ENCODE measurements around the gene ABLIM3. TPM values are rescaled to one million over a fixed set of nuclear protein-coding genes. Genes with fewer than 3 reads are reported as not detected.

Gene ABLIM3
- total RNA-seq, 1 donor from 2014 or later = 3.6 TPM

GRCh38 chr5:149299451-149300054, 158.3 kb downstream of the ABLIM3 start:
- H3K4me1 Mint-ChIP-seq (ENCODE audit: unreplicated experiment) = peaks cover 84% of the 10 kb centered on the region
- H3K9me3 Mint-ChIP-seq (ENCODE audit: unreplicated experiment) = no peaks in the 10 kb centered on the region
- TF ChIP-seq CTCF (IDR thresholded peaks at IDR 0.05; ENCODE audit: unreplicated experiment) = no peak
- no peak for DNase-seq (ENCODE audit: low spot score)
- peak overlapping the region; percentile 98 for H3K27ac Mint-ChIP-seq (ENCODE audit: unreplicated experiment)
- peaks cover 40% of the 10 kb centered on the region for H3K36me3 Mint-ChIP-seq (ENCODE audit: low read depth, unreplicated experiment)
- H3K4me3 Mint-ChIP-seq (ENCODE audit: unreplicated experiment) = peak overlapping the region; percentile 86
- peaks cover 12% of the 10 kb centered on the region for H3K27me3 Mint-ChIP-seq (ENCODE audit: unreplicated experiment)

GRCh38 chr5:149300441-149300840, 159.1 kb downstream of the ABLIM3 start:
- Mint-ChIP-seq H3K36me3 (ENCODE audit: low read depth, unreplicated experiment) (peaks cover 48% of the 10 kb centered on the region), H3K27ac (ENCODE audit: unreplicated experiment) (peak overlapping the region; percentile 98), H3K9me3 (ENCODE audit: unreplicated experiment) (no peaks in the 10 kb centered on the region), H3K27me3 (ENCODE audit: unreplicated experiment) (peaks cover 12% of the 10 kb centered on the region), H3K4me3 (ENCODE audit: unreplicated experiment) (no peak overlapping the region), H3K4me1 (ENCODE audit: unreplicated experiment) (peaks cover 85% of the 10 kb centered on the region)
- no peak for DNase-seq (ENCODE audit: low spot score)
- TF ChIP-seq CTCF (IDR thresholded peaks at IDR 0.05; ENCODE audit: unreplicated experiment) = no peak

- peaks cover 15% of the 10 kb centered on the region for H3K27me3 Mint-ChIP-seq (ENCODE audit: unreplicated experiment)
- peak overlapping the region; percentile 42 for H3K27ac Mint-ChIP-seq (ENCODE audit: unreplicated experiment)
- peak overlapping the region; percentile 56 for H3K4me3 Mint-ChIP-seq (ENCODE audit: unreplicated experiment)
- H3K9me3 Mint-ChIP-seq (ENCODE audit: unreplicated experiment) = no peaks in the 10 kb centered on the region
- peaks cover 83% of the 10 kb centered on the region for H3K4me1 Mint-ChIP-seq (ENCODE audit: unreplicated experiment)
- no peak for DNase-seq (ENCODE audit: low spot score)
- TF ChIP-seq CTCF (IDR thresholded peaks at IDR 0.05; ENCODE audit: unreplicated experiment) = no peak
- H3K36me3 Mint-ChIP-seq (ENCODE audit: low read depth, unreplicated experiment) = peaks cover 54% of the 10 kb centered on the region
These were observed 159.9 kb downstream of the ABLIM3 start for GRCh38 chr5:149301049-149301743.

- Mint-ChIP-seq H3K4me1 (ENCODE audit: unreplicated experiment) (peaks cover 80% of the 10 kb centered on the region), H3K4me3 (ENCODE audit: unreplicated experiment) (peak overlapping the region; percentile 56), H3K27me3 (ENCODE audit: unreplicated experiment) (peaks cover 18% of the 10 kb centered on the region), H3K36me3 (ENCODE audit: low read depth, unreplicated experiment) (peaks cover 53% of the 10 kb centered on the region), H3K9me3 (ENCODE audit: unreplicated experiment) (no peaks in the 10 kb centered on the region), H3K27ac (ENCODE audit: unreplicated experiment) (peak overlapping the region; percentile 61)
- DNase-seq (ENCODE audit: low spot score) = no peak
- TF ChIP-seq CTCF (IDR thresholded peaks at IDR 0.05; ENCODE audit: unreplicated experiment) = no peak
These were observed 160.6 kb downstream of the ABLIM3 start for GRCh38 chr5:149301744-149302380.

- H3K4me3 Mint-ChIP-seq (ENCODE audit: unreplicated experiment) = no peak overlapping the region
- DNase-seq (ENCODE audit: low spot score) = no peak
- TF ChIP-seq CTCF (IDR thresholded peaks at IDR 0.05; ENCODE audit: unreplicated experiment) = no peak
- no peaks in the 10 kb centered on the region for H3K9me3 Mint-ChIP-seq (ENCODE audit: unreplicated experiment)
- peaks cover 60% of the 10 kb centered on the region for H3K36me3 Mint-ChIP-seq (ENCODE audit: low read depth, unreplicated experiment)
- no peak overlapping the region for H3K27ac Mint-ChIP-seq (ENCODE audit: unreplicated experiment)
- peaks cover 18% of the 10 kb centered on the region for H3K27me3 Mint-ChIP-seq (ENCODE audit: unreplicated experiment)
- peaks cover 74% of the 10 kb centered on the region for H3K4me1 Mint-ChIP-seq (ENCODE audit: unreplicated experiment)
These were observed 161.3 kb downstream of the ABLIM3 start for GRCh38 chr5:149302641-149303040.
